Stimulated activated CD4-positive, alpha-beta T cell treated with anti-CD3 and anti-CD28 coated beads, Interleukin-12 subunit alpha, Interleukin-12 subunit beta, amount 100 ng/mL, for 4 hours (primary cell): ENCODE results near the gene MAML3.

Experiments
- DNase-seq: peaks from one replicate; pipeline ENCODE4 v3.0.0-alpha.2; 2020

Gene MAML3

DNA sequence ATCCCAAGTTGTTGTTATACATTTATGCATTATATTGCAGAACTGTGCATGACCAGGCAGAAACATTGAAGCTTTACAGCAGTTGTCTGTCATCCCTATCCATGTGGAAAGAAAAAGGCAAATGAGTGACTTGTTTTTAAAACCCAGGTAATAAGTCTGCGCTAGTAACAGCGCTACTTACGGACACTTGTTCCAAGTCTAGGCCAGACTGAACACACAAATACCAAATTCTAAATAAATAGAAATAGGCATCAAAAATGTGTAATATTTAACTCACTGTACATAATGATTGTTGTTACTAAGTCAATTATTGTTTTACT, 548 bp upstream of the MAML3 start:
- DNase-seq = no peak

DNA sequence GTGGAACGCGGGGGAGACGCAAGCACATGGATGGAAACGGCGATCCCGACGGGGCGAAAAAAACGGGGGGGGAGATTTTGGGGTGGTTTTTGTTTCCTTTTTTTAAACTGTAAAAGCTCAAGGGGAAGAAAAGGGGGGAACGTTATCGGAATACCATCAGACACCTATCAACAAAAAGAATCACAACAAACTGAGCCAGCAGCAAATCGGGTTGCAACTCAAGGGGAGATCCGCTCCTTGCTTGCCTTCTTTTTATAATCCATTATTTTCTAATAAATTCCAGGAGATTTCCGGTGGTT, 616 bp downstream of the MAML3 start:
- DNase-seq = no peak

GRCh38 chr4:140152751-140153418, 1.1 kb downstream of the MAML3 start:
- peak; percentile 47 for DNase-seq

DNA sequence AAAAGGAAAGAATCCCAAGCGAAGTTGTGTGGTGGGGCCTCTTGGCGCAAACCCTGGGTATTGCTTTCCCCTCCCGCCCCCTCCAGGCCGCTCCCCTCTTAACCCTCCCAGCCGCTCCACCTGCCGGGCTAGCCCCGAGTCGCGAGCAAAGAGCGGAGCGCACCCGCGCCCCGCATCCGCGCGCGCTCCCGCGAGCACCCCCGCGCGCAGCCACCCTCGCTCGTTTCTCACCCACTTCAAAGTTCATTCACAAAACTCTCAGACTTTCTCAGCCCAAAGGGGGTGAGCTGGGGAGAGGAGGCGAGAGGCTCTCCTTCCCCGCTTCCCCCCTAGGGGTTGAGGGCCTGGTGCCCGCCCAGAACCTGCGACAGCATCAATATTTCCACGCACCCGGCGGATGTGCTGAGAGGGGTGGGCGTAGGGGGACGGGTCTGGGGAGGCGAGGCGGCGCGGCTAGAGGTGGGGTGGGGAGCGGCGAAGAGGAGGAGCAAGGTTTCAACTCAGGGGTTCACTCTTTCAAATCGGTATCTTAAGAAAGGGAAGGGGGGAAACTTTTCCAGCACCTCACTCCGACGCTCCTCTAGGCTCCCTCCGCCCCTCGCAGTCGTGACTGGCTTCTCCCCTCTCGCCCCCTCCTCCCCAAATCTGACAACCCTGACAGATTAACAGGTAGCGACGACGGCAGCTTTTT, 1.8 kb downstream of the MAML3 start:
- peak; percentile 69 for DNase-seq

- DNase-seq = peak; percentile 39
These were observed 2.3 kb downstream of the MAML3 start for GRCh38 chr4:140151699-140152012.

GRCh38 chr4:140150886-140151698, 2.9 kb downstream of the MAML3 start:
- peak; percentile 31 for DNase-seq

- peak; percentile 44 for DNase-seq
These were observed 3.4 kb downstream of the MAML3 start for GRCh38 chr4:140150636-140150885.

DNA sequence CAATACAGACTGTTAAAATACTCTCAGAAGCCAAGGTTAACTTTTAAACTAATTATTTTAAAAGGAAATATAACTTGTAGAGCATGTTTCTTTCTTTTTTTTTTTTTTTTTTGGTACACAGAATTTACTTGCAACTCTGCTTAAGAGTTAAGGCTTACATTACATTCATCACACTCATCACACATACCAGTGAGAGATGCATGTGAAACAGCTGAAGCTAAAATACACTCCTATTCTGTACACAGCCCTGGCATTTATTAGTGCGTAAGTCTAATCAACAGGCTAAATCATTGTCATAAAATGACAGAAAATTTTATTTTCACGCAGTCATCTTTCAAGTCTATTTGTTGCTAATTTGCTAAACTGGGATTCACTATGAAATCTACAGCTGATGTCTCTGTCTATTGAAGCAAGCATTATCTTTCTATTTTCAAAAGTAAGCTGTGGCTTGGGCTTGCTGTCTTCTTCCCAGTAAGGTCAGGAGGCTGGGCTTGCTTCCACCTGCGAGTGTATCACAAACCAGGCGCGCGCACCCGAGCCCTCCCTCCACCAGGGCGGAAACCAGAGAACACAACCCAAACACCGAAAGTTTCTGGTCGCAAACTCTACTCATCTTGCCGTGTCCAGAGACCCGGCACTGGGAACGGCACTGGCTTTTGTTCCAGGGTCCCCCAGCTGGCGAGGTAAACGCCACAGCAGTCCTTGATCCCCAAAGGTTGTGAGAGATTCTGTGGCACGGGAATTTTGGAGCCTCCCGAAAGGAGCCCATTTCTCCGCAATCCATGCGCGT, 3.9 kb downstream of the MAML3 start:
- DNase-seq = peak; percentile 48

GRCh38 chr4:140144050-140144449, 9.9 kb downstream of the MAML3 start:
- DNase-seq = no peak

GRCh38 chr4:140141210-140141835, 12.7 kb downstream of the MAML3 start:
- DNase-seq = no peak

DNA sequence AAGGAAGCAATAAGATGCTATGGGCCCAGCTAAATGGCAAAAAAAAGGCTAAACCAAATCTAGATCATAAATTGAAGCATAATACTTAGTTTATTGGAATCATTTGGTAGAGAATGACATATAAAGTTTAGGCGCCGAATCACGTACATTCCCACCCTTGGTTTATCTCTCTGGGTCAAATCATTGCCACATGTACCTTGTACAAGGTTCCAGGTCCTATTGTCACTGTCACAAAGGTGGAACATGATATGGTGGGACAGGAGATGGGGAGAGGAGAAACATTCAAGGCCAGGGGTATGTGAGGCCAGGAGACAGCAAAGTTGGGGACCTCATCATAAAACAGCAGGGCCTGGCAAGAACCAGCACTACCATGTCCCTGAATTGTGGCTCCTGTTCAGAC, 13.4 kb downstream of the MAML3 start:
- DNase-seq = no peak

DNA sequence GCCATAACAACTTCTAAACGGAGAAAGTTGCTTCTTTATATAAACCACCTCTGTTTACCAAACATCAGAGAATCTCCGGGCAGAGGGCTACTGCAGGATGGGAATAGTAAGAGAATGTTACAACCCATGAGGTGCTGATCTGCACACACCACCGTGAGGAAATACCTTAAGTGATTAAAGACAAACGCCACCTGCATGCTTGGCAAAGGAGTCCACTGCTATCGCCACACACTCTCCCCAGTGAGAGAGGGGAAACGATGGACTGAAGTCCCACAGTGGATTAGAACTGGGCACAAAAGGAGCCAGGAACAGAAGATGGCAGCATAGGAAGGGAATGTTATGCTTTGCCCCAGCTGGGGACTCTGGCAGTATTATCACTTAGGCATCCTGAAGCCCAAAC, 15.6 kb downstream of the MAML3 start:
- DNase-seq = no peak

GRCh38 chr4:140137671-140138070, 16.3 kb downstream of the MAML3 start:
- no peak for DNase-seq

- no peak for DNase-seq
These were observed 17.5 kb downstream of the MAML3 start for GRCh38 chr4:140136509-140136908.

DNA sequence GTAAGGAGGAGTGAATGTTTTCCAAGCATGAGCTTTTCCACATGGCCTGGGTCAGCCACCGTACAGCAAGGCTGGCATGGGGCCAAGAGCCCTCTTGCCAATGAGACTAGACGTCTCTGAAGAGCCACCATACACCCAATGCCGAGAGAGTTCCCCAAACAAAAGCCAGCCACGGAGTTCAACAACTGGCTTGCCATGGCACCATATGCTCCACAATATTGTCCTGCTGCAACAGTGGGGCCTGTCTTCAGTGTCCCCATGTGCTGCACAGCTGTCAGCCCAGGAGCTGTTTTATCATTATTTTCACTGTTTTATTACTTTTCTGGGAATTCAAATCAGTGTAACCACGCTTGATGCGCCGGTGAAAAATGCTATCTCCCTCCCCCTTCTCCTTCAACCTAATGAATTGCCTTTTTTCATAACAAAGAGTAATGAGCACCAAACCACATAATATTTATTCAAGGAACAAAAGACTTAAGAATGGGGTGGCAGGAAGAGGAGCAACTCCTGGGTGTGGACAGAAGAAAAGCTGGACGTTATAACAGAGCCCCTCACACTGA, 18.4 kb downstream of the MAML3 start:
- DNase-seq = no peak

DNA sequence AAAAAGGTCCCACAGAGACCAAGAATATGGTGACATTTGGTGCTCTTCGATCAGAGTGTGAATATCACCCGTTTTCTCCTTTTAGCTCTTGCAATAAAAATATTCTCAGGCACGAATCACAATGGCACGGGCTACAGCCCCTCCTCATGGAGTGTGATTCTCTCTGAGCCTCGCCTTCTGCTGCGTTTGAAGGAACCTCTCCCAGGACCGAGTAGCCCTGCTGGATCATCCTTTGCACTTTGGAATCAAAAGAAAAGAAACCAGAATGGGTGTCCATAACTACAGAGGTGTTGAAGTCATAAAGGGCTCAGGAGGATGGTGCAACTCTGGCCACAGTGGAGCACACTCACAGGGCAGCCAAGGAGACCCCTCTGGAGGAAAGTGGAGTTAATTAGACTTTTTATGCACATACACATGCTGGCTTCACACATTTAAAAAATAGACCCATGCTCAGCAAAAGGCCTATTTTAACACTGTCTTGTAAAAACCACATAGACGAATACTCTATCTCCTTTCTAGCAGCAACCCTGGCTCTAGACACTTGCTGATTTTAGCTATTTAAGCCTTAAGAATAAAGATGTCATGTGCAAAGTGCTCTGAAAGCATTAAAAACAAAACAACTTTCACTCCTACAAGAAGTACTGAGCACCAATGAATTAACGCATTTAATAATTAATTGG, 19.1 kb downstream of the MAML3 start:
- DNase-seq = no peak

DNA sequence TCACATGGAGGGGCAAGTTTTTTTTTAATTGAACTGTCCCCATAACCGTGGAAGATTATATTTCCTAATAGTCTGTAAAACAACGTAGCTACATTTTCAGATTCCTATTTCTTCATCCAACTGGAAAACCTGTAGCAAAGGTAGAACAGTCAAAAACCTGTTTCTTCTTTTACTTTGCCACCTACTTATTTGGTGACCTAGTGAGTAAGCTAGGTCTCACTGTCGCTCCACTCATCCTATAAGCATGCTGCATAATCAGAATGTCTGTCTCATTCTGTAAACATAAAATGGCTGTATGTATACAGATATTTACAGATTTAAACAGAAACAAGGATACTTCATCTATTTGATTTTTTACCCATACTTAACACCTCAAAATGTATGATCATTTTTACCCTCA, 20.4 kb downstream of the MAML3 start:
- DNase-seq = no peak

DNA sequence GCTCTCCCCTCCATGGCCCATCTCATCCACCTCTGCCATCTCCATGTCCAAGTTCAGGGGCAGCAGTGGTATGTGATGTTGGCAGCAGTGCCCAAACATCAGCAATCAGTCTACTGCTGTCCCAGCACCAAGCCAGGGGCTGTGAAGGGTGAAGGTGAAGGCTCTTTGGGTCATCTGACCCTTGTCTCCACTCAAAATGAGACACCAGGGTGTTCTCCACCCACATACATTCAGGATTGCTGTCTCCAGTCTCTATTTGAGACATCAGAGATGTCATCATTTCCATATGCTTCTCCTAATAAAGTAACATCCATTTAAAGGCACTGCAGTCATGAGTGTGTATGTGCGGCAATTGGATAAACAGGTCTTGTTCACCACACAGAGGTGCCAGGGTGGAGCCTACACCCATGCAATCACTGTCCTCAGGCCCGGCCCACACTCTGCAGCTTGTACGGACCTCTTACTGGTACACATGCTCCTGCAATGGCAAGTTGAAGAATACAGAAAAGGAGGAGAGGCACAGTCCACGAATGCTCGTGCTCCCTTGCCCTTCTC, 22.2 kb downstream of the MAML3 start:
- DNase-seq = no peak

GRCh38 chr4:140130677-140131076, 23.3 kb downstream of the MAML3 start:
- no peak for DNase-seq

GRCh38 chr4:140127422-140127821, 26.6 kb downstream of the MAML3 start:
- no peak for DNase-seq

DNA sequence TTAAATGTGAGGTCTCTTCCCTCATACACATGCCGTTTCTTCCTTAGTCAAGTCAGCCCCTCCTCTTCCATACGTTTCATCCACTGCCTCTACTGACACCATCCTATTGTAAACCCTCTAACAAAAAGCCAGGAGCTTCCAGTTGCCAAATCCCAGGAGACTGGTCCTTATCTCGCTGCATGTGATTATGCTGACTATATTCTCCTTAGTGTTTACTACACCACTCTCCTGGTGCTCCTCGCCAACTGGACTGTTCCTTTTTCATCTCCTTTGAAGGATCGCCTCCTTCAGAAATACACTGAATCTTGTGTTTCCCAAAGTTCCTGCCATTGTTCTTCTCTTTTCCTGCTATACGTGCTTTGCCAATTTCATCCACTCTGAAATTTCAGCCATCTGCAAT, 27.7 kb downstream of the MAML3 start:
- DNase-seq = no peak

- no peak for DNase-seq
These were observed 28.6 kb downstream of the MAML3 start for GRCh38 chr4:140125374-140125773.
